ENCODE measurements around the gene NR1H4.

GRCh38 chr12:100534625-100535227 is 61.1 kb downstream of the NR1H4 start:
- TF ChIP-seq POLR2AphosphoS5 (IDR thresholded peaks at IDR 0.05) (no peak), POLR2A (IDR thresholded peaks at IDR 0.05) (no peak)
- TF ChIP-seq, protein P1, sequence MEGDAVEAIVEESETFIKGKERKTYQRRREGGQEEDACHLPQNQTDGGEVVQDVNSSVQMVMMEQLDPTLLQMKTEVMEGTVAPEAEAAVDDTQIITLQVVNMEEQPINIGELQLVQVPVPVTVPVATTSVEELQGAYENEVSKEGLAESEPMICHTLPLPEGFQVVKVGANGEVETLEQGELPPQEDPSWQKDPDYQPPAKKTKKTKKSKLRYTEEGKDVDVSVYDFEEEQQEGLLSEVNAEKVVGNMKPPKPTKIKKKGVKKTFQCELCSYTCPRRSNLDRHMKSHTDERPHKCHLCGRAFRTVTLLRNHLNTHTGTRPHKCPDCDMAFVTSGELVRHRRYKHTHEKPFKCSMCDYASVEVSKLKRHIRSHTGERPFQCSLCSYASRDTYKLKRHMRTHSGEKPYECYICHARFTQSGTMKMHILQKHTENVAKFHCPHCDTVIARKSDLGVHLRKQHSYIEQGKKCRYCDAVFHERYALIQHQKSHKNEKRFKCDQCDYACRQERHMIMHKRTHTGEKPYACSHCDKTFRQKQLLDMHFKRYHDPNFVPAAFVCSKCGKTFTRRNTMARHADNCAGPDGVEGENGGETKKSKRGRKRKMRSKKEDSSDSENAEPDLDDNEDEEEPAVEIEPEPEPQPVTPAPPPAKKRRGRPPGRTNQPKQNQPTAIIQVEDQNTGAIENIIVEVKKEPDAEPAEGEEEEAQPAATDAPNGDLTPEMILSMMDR (IDR thresholded peaks at IDR 0.05): no peak

Data from breast epithelium (tissue), 3 donors.